Dermis microvascular lymphatic vessel endothelial cell (primary cell): Measurements from ENCODE around the gene XPNPEP2. TPM values are rescaled to one million over a fixed set of nuclear protein-coding genes. Genes with fewer than 3 reads are reported as not detected.

ENCODE experiments used
- DNase-seq, 2 donors: peaks; one replicate each; pipeline versions ENCODE4 v3.0.0 to v3.0.0-alpha.2; 2010; ENCODE audit warnings: low read depth in 2 of 2
- total RNA-seq: library from RNA; depleted of rRNA; stranded (reverse); fragments of >200 nt; gene quantifications from 2 replicates; pipeline ENCODE4 v1.2.1, GENCODE V29; 2014

XPNPEP2 gene
- total RNA-seq, 1 donor from 2014 or later: not detected

- no peak for DNase-seq
Measured at GRCh38 chrX:129748305-129748704, 9.5 kb downstream of the XPNPEP2 start.

- DNase-seq: no peak
Measured at GRCh38 chrX:129749069-129749468, 10.3 kb downstream of the XPNPEP2 start.

DNA sequence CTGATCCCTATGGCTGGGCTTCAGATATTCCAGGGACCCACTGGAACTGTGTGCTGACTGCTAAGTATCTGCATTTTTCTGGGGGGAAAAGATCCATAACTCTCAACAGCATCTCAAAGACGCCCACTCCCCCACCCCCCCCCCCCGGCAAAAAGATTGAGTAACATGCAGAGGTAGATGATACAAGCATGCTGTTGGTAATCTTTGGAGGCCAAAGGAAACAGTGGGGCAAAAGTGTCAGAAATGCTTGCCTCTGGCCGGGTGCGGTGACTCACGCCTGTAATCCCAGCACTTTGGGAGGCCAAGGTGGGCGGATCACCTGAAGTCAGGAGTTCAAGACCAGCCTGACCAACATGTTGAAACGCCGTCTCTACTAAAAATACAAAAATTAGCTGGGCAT is 12.2 kb downstream of the XPNPEP2 start:
- DNase-seq: no peak

GRCh38 chrX:129754056-129755024 is 15.6 kb downstream of the XPNPEP2 start:
- peak in 1 of 2 donors; percentile 13 for DNase-seq

DNA sequence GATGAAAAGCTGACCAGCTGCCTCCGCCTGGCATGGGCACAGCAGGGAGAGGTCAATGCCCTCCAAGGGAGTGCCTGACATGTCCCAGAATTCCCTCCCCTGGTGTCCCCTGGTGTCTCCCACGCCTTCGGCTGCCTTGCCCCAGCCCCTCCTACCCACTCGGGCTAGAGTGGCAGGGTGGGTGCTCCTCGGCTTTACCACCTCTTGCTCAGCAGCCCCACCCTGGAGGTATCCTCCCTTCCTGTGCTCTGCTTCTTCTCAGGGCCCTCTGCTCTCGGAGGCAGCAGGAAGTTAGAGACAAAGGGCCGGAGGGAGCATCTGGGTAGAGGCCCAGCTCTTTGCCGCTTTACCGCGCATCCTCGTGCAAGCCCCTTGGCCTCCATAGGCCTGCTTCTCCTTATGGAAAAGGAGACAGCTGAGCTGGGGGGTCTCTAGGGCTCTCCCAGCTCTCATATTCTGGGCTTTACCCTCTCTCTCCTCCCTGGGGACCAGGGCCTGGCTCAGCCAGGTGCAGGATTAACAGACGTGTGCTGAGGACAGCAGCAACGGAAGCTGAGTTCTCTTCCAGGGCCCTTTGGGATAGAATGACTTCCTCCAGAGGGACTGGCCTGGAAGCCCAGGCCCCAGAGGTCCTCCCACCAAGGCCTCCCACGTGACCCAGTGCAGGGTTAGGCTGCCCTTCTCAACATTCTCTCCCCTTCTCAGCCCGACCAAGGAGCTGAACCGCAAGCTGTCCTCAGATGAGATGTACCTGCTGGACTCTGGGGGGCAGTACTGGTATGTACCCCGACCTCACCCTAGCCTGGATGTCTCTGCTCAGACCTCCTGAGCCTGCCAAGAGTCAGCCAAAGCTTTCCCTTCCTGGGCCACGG is 17.2 kb downstream of the XPNPEP2 start:
- no peak for DNase-seq

DNA sequence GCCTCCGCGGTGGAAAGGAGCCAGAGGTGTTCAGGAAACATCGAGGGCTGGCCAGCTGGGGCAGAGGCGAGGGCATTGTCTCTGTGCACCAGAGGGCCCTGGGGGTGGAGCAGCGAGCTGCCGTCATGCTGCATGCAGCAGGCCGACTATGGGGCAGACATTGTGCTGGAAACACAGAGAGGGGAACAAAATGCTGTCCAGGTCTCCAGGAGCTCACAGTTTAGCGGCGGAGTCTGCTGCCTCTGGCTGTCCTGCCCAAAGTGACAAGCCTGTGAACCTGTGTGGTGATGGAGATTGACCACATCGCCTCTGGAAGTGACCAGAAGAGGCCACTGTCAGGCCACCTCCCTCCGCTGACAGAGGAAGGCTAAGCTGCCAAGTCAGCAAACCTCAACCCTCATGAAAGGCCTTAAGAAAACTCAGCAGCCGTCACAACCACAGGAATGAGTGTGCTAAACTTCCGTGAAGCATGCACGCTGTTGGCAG is 20.8 kb downstream of the XPNPEP2 start:
- DNase-seq: peak; percentile 28 to 37

DNA sequence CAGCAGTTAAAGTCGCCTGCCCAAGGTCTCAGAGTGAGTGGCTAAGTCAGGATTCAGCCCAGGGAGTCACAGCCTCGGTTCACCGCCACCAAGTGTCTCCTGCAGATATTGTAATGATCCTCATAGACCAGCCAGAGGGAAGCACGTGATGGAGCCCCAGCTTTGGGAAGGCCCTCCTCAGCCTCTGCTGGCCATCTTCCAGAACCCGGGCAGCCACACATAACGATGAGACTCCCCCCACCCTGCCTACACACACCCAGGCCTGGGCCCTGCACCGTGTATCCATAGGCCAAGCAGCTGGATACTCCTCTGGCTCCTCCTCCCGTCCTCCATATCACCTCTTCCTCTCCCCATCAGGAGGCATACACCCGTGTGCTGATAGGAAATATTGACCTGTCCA is 21.4 kb downstream of the XPNPEP2 start:
- DNase-seq: no peak

- no peak for DNase-seq
Measured at GRCh38 chrX:129760981-129761380, 22.2 kb downstream of the XPNPEP2 start.

DNA sequence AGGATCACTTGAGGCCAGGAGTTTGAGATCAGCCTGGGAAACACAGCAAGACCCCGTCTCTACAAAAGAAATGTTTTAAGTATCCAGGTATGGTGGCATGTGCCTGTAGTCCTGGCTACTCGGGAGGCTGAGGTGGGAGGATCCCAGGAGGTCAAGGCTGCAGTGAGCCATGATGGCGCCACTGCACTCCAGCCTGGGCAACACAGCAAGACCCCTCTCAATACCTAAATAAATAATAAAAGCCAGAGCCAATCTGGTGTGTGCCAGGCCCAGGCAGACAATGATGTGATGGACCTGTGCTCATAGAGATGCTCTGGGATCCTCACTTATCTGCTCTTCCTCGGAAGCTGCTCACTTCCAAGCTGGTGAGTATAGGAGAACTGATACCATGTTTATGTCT is 22.8 kb downstream of the XPNPEP2 start:
- DNase-seq: no peak

DNA sequence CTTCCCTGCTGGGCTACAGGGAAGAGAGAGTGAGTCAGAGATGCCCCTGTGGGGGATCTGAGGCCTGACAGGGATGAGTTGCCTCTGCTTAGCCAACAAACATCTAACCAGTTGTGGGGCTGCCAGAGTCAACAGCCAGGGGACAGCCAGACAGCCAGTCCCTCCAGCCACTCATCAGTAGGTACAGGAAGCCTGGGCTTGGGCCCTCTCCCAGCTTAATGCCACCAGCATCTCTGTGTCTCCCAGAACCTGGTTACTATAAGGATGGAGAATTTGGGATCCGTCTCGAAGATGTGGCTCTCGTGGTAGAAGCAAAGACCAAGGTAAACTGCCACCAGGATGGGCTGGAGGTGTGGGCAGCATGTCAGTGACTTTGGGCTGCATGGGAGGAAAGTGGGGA is 23.7 kb downstream of the XPNPEP2 start:
- no peak for DNase-seq

DNA sequence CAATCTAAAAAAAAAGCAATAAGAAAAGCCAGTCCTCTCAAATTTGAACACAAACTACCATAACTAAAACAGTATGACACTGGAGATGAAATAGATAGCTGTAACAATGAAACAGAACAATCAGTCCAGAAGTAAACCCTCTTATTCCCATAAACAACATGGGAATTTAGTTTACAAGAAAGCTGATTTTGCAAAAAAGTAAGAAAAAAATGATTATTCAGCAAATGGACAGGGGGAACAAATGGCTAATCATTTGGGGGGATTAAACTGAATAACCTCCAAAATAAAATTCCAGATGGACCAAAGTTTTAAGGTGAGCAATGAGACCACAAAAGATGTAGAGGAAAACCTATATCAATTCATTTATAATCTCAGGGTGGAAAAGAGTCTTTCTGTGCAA is 24.9 kb downstream of the XPNPEP2 start:
- DNase-seq: no peak

DNA sequence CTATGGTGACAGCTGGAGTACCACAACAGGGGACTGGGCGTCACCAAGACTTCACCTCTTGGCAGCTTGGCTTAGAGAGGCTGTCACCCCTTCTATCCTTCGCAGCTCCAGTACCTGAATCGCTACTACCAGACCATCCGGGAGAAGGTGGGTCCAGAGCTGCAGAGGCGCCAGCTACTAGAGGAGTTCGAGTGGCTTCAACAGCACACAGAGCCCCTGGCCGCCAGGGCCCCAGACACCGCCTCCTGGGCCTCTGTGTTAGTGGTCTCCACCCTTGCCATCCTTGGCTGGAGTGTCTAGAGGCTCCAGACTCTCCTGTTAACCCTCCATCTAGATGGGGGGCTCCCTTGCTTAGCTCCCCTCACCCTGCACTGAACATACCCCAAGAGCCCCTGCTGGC is 29.4 kb downstream of the XPNPEP2 start:
- DNase-seq: no peak

GRCh38 chrX:129768586-129769466 is 30.0 kb downstream of the XPNPEP2 start:
- no peak for DNase-seq

DNA sequence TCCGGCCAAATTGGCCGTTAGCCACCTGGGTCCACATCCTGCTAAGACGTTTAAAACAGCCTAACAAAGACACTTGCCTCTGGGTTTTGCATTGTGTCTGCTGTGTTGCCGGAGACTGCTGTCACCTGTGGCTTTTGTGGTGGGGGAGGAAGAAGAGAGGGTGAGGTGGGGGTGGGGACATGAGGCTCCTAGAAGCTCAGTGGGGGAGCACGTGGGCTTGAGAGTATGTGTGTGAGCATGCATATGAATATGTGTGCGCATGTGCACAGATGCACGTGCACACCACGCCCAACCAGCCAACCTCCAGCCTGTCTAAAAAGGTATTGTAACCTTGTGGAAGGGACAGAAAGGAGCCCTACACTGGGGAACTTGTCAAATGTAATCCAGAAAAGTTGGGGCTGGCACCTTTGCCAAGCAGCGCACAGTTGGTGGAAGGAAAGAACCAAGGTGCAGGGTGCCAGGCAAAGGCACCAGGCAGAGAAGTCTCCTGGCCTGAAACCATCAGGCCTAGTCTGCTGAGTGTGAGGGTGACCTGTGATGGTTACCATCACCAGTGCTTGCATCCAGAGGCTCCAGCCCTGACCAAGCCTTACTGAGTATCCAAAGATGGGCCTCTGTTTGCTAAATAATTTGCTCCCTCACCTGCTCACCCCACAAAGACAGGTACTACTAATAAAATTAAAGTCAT is 30.8 kb downstream of the XPNPEP2 start:
- DNase-seq: no peak

GRCh38 chrX:129771266-129771995 is 32.7 kb downstream of the XPNPEP2 start:
- no peak for DNase-seq

GRCh38 chrX:129772796-129773431 is 34.1 kb downstream of the XPNPEP2 start:
- DNase-seq: no peak

GRCh38 chrX:129773649-129774458 is 35.1 kb downstream of the XPNPEP2 start:
- no peak for DNase-seq

- DNase-seq: peak; percentile 12 to 59
Measured at GRCh38 chrX:129777218-129778030, 38.6 kb downstream of the XPNPEP2 start.
